RWPE2 (cell line): ENCODE measurements around the gene GPR146.

Source experiments
- ATAC-seq: fragments of 200-7000 bp; cut with Tn5 transposase; 3 replicates; pipeline ENCODE4 v1.9.1; 2021; ENCODE audit warnings: low read depth
- DNase-seq: peaks from one replicate; pipeline ENCODE4 v3.0.0-alpha.2; 2020; ENCODE audit warnings: low spot score
- H3K27ac ChIP-seq: fragments of 450-650 bp; 2 replicates; pipeline ENCODE4 v1.5.1; 2017; ENCODE audit warnings: mild to moderate bottlenecking; ENCODE audit not compliant: poor library complexity, severe bottlenecking
- H3K27me3 ChIP-seq: fragments of 250-450 bp; sonication (Bioruptor Pico); 2 replicates; pipeline ENCODE4 v1.5.1; 2021; ENCODE audit warnings: mild to moderate bottlenecking, moderate library complexity; ENCODE audit not compliant: insufficient read depth, poor library complexity, severe bottlenecking
- H3K36me3 ChIP-seq: fragments of 250-450 bp; sonication (Bioruptor Pico); 2 replicates; pipeline ENCODE4 v1.5.1; 2020; ENCODE audit warnings: low read depth, mild to moderate bottlenecking, moderate library complexity
- H3K4me1 ChIP-seq: fragments of 250-450 bp; sonication (Bioruptor Pico); 2 replicates; pipeline ENCODE4 v1.5.1; 2021; ENCODE audit warnings: mild to moderate bottlenecking, moderate library complexity; ENCODE audit not compliant: insufficient read depth, poor library complexity, severe bottlenecking
- H3K4me3 ChIP-seq: fragments of 250-450 bp; sonication (Bioruptor Pico); 2 replicates; pipeline ENCODE4 v1.5.1; 2021; ENCODE audit warnings: mild to moderate bottlenecking, moderate library complexity; ENCODE audit not compliant: severe bottlenecking
- H3K9me3 ChIP-seq: fragments of 250-450 bp; sonication (Bioruptor Pico); 2 replicates; pipeline ENCODE4 v1.5.1; 2021; ENCODE audit warnings: mild to moderate bottlenecking, moderate library complexity; ENCODE audit not compliant: severe bottlenecking
- TF ChIP-seq, protein P1 (sequence below): fragments of 450-650 bp; IDR thresholded peaks from one replicate; pipeline ENCODE4 v1.5.1; 2017; ENCODE audit warnings: mild to moderate bottlenecking, moderate library complexity; ENCODE audit not compliant: poor library complexity, severe bottlenecking

The GPR146 gene

DNA sequence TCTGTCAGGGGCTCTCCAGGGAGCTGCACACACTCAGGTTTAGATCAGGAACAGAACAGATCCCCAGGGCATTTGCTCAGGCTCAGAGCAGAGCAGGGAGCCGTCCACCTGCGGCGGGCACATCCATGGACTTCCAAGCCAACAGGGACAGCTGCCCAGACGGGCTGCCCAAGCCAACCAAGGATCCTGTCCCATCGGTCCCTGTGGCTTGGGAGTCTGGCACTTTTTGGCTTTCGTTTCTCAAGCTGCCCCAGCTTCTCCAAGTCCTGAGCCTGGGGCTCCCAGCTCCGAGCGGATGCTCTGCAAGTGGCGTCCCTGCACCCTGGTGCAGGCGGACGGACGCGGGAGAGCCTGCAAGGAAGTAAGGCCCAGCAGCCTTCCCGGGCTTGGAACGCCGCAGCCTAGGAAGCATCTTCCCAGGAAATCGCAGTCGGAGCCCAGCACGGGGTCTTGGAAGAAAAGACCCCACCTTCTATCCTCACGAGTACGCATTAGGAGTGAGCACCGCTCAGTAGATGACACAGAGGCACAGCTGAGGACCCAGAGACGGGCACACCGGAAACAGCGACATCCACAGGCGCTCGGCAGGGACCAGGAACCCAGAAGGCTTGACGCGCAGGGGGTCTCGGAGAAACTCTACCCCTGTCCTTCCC lies 6.0 kb downstream of the GPR146 start:
- no peak for ATAC-seq

DNA sequence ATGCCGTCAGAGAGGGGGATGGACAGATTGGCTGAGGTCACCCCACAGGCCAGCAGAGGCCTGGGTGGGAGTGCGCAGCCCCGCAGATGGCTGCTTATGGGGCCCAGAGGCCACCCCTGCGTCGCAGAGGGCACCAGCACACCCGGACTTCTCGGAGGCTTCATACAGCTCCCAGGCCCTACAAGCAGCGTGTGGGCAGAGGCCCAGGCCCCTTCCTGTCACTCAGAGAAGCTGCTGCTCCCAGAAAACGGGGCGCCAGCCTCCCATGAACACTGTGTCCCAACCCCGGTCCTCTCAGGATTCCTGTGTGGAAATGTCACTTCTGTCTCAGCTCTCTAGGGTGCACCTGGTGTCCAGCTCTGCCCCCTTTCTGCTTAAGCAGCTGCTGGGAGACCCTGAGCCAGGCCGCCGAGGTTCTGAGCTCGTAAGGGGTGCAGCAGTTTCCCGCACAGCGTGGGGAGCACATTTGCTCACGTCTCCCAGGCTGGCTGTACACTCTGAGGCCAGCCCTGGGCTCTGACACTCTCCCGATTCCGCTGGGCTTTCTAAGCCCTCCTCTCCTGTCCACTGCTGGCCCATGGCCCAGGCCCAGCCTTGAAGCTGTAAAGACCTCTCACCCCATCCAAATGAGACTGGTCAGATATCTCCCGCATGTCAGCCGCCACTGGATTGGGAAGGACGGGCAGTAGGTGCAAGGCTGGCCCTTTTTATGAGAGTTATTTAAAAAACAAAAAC lies 6.8 kb downstream of the GPR146 start:
- TF ChIP-seq, protein P1, sequence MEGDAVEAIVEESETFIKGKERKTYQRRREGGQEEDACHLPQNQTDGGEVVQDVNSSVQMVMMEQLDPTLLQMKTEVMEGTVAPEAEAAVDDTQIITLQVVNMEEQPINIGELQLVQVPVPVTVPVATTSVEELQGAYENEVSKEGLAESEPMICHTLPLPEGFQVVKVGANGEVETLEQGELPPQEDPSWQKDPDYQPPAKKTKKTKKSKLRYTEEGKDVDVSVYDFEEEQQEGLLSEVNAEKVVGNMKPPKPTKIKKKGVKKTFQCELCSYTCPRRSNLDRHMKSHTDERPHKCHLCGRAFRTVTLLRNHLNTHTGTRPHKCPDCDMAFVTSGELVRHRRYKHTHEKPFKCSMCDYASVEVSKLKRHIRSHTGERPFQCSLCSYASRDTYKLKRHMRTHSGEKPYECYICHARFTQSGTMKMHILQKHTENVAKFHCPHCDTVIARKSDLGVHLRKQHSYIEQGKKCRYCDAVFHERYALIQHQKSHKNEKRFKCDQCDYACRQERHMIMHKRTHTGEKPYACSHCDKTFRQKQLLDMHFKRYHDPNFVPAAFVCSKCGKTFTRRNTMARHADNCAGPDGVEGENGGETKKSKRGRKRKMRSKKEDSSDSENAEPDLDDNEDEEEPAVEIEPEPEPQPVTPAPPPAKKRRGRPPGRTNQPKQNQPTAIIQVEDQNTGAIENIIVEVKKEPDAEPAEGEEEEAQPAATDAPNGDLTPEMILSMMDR: no peak
- ATAC-seq (no peak), DNase-seq (no peak)
- H3K27me3 ChIP-seq: no peaks in the 10 kb centered on the region
- no peaks in the 10 kb centered on the region for H3K36me3 ChIP-seq
- no peak overlapping the region for H3K4me3 ChIP-seq
- no peak overlapping the region for H3K27ac ChIP-seq
- no peaks in the 10 kb centered on the region for H3K4me1 ChIP-seq
- no peaks in the 10 kb centered on the region for H3K9me3 ChIP-seq

More for the DNA sequence above, 6.0 kb downstream of the GPR146 start:
- DNase-seq: no peak
- Histone ChIP-seq H3K9me3 (no peaks in the 10 kb centered on the region), H3K27me3 (no peaks in the 10 kb centered on the region), H3K36me3 (no peaks in the 10 kb centered on the region), H3K27ac (no peak overlapping the region), H3K4me3 (no peak overlapping the region), H3K4me1 (no peaks in the 10 kb centered on the region)
- TF ChIP-seq, protein P1: no peak

DNA sequence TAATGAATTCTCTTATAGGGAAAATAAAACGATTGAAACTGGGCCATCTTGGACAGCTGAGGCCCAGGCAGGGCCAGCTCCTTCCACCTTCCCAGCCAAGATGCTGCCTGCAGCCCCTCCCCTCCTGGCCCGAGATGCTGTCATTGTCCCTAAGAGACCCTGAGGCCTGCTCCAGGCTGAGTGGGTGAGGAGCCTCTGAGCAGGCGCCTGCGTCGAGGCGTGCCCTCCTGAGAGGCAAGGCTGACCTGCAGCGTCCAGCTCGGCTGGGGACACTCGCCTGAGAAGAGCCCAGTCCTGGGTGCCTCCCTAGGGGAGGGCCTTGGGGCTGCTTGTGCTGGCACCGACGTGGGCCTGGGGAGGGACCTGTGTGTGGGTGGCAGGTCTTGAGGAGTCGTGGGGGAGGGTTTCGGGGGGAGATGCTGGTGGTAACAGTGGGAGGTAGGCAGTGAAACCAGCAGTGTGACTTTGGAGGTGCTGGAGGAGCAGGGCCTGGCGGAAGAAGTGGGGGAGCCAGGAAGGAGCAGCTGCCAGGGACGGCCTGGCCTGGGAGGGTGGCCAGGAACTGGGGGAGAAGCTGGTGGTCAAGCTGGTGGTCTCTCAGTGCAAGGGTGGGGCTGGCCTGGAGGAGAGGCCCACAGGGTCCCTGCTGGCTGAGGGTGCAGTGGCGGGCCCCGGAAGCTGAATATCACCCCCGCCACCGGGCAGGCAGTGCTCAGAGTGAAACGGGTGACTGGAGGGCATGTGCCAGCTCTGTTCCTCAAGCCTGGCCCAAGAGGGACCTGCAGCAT lies 7.9 kb downstream of the GPR146 start:
- ATAC-seq (no peak), DNase-seq (no peak)
- no peak overlapping the region for H3K27ac ChIP-seq

DNA sequence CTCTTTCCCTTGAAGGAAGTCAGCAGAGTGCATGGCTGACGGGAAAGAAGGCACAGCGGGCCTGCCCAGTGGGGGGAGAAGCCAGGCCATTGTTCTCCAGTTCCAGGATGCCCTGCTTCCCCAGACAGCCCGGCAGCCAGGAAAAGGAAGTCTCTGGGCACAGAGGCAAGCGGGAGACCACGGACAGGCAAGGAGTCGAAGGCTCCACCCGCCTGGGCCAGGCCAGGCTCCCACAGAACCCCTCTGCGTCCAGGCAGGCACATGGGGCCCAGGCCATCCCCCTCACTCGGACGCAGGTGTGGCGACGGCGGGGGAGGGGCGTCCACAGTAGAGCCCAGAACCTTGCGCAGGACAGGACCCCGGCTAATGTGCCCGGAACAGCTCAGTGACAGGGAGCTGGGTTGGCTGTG lies 8.7 kb downstream of the GPR146 start:
- Histone ChIP-seq H3K27ac (no peak overlapping the region), H3K4me1 (no peaks in the 10 kb centered on the region), H3K4me3 (no peak overlapping the region), H3K36me3 (no peaks in the 10 kb centered on the region), H3K27me3 (no peaks in the 10 kb centered on the region), H3K9me3 (no peaks in the 10 kb centered on the region)
- ATAC-seq (no peak), DNase-seq (no peak)
- TF ChIP-seq, protein P1: no peak

More for the DNA sequence above, 7.9 kb downstream of the GPR146 start:
- Histone ChIP-seq H3K4me1 (no peaks in the 10 kb centered on the region), H3K4me3 (no peak overlapping the region), H3K27me3 (no peaks in the 10 kb centered on the region), H3K9me3 (no peaks in the 10 kb centered on the region), H3K36me3 (no peaks in the 10 kb centered on the region)
- TF ChIP-seq, protein P1: no peak
